ENCODE results near the gene SLC25A34. TPM values are rescaled to one million over a fixed set of nuclear protein-coding genes. Genes with fewer than 3 reads are reported as not detected.

The SLC25A34 gene
- total RNA-seq, 1 experiment from 2014 or later, result 0.59 TPM

- ChIA-PET RAD21 (ENCODE audit: low non-redundant PET in 1 of 2, low total read pairs in 2 of 2, uncharacterized antibody in 2 of 2, unreplicated experiment in 2 of 2) (no interaction called here), CTCF (no interaction called here), POLR2A (no interaction called here)
- H3K4me3 ChIP-seq (replicated peaks in 1 of 2; ENCODE audit: low read depth in 1 of 2, low read length in 2 of 2), result no peak overlapping the region
- intact Hi-C loops (cut with micrococcal nuclease), result no loop called here
- no peak overlapping the region for H3K27ac ChIP-seq (ENCODE audit: low read depth, low read length)
- ATAC-seq (no peak), DNase-seq (ENCODE audit: low read depth, low spot score) (no peak)
- no peak overlapping the region for H2AFZ ChIP-seq (ENCODE audit: low read depth, low read length, poor library complexity, severe bottlenecking)
- H3K27me3 ChIP-seq (ENCODE audit: insufficient read depth, low read length), result no peaks in the 10 kb centered on the region
- H3K79me2 ChIP-seq (ENCODE audit: insufficient read depth, low read length), result no peaks in the 10 kb centered on the region
- no peaks in the 10 kb centered on the region for H3K9me3 ChIP-seq (ENCODE audit: control insufficient read depth in 1 of 2, insufficient read depth in 1 of 2, low read depth in 1 of 2, low read length in 2 of 2)
- H3K9me2 ChIP-seq (ENCODE audit: insufficient read depth), result no peaks in the 10 kb centered on the region
- BruUV-seq (replicated peaks), result no TSS peak
- H3K9ac ChIP-seq (ENCODE audit: low read length), result no peak overlapping the region
- peaks cover 3 to 12% of the 10 kb centered on the region in 2 experiments; a peak in 3 of 4 replicates for H3K4me1 ChIP-seq (ENCODE audit: control insufficient read depth in 1 of 2, insufficient read depth in 2 of 2, low read length in 2 of 2)
- no peaks in the 10 kb centered on the region for H4K20me1 ChIP-seq (ENCODE audit: insufficient read depth)
- H3K4me2 ChIP-seq (ENCODE audit: low read length), result no peak overlapping the region
- no peak for TF ChIP-seq SP1 (IDR thresholded peaks at IDR 0.05; ENCODE audit: low read depth)
- TF ChIP-seq ZFX (IDR thresholded peaks at IDR 0.05), result no peak
- no peak for TF ChIP-seq CBX3 (IDR thresholded peaks at IDR 0.05; ENCODE audit: low read depth)
- no peak for TF ChIP-seq CEBPB (IDR thresholded peaks at IDR 0.05; ENCODE audit: low read depth)
- TF ChIP-seq, protein P1, sequence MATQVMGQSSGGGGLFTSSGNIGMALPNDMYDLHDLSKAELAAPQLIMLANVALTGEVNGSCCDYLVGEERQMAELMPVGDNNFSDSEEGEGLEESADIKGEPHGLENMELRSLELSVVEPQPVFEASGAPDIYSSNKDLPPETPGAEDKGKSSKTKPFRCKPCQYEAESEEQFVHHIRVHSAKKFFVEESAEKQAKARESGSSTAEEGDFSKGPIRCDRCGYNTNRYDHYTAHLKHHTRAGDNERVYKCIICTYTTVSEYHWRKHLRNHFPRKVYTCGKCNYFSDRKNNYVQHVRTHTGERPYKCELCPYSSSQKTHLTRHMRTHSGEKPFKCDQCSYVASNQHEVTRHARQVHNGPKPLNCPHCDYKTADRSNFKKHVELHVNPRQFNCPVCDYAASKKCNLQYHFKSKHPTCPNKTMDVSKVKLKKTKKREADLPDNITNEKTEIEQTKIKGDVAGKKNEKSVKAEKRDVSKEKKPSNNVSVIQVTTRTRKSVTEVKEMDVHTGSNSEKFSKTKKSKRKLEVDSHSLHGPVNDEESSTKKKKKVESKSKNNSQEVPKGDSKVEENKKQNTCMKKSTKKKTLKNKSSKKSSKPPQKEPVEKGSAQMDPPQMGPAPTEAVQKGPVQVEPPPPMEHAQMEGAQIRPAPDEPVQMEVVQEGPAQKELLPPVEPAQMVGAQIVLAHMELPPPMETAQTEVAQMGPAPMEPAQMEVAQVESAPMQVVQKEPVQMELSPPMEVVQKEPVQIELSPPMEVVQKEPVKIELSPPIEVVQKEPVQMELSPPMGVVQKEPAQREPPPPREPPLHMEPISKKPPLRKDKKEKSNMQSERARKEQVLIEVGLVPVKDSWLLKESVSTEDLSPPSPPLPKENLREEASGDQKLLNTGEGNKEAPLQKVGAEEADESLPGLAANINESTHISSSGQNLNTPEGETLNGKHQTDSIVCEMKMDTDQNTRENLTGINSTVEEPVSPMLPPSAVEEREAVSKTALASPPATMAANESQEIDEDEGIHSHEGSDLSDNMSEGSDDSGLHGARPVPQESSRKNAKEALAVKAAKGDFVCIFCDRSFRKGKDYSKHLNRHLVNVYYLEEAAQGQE (IDR thresholded peaks at IDR 0.05; ENCODE audit: low read depth), result no peak
- TF ChIP-seq FOSL1 (IDR thresholded peaks at IDR 0.05; ENCODE audit: low read depth), result no peak
- TF ChIP-seq SIN3A (IDR thresholded peaks at IDR 0.05; ENCODE audit: low read depth), result no peak
- no peak for TF ChIP-seq CTCF (IDR thresholded peaks at IDR 0.05 in 2 of 3, conservative IDR thresholded peaks at IDR 0.05 in 1 of 3; ENCODE audit: borderline replicate concordance in 1 of 3, insufficient read depth in 1 of 3, low read depth in 2 of 3, low read length in 2 of 3)
- TF ChIP-seq EGR1 (IDR thresholded peaks at IDR 0.05; ENCODE audit: low read depth), result no peak
- no peak for TF ChIP-seq RAD21 (IDR thresholded peaks at IDR 0.05; ENCODE audit: low read depth)
- TF ChIP-seq SRF (IDR thresholded peaks at IDR 0.05; ENCODE audit: low read depth), result no peak
- H3K36me3 ChIP-seq (ENCODE audit: control insufficient read depth in 1 of 2, insufficient read depth in 2 of 2, low read length in 2 of 2), result no peaks in the 10 kb centered on the region
These were observed 31.9 kb downstream of the SLC25A34 start for GRCh38 chr1:15767941-15768340.

All from HCT116 (cell line).